DOHH2 (cell line): ENCODE results near the gene GINS3.

Experiments
- H3F3A ChIP-seq: fragments of 200-600 bp; sonication (generic), shearing (Covaris generic); 2 replicates; pipeline ENCODE4 v1.6.0; 2016; ENCODE audit warnings: antibody characterized with exemption, mild to moderate bottlenecking; ENCODE audit not compliant: control insufficient read depth, insufficient read depth
- H3K27ac ChIP-seq: fragments of 200-600 bp; sonication (generic); 2 replicates; pipeline ENCODE4 v1.5.1; 2014; ENCODE audit warnings: low read depth, mild to moderate bottlenecking, low read length, moderate library complexity
- H3K27me3 ChIP-seq: fragments of 200-600 bp; sonication (generic); 2 replicates; pipeline ENCODE4 v1.6.1; 2014; ENCODE audit warnings: mild to moderate bottlenecking, low read length, mixed read lengths; ENCODE audit not compliant: control insufficient read depth
- H3K36me3 ChIP-seq: fragments of 200-600 bp; sonication (generic); 2 replicates; pipeline ENCODE4 v1.6.1; 2014; ENCODE audit warnings: mild to moderate bottlenecking, low read length, moderate library complexity, mixed read lengths; ENCODE audit not compliant: control insufficient read depth
- H3K4me1 ChIP-seq: fragments of 200-600 bp; sonication (generic); 2 replicates; pipeline ENCODE4 v1.6.1; 2014; ENCODE audit warnings: mild to moderate bottlenecking, low read length, mixed read lengths; ENCODE audit not compliant: control insufficient read depth
- H3K4me2 ChIP-seq: fragments of 200-600 bp; sonication (generic); 2 replicates; pipeline ENCODE4 v1.6.0; 2014; ENCODE audit warnings: mild to moderate bottlenecking, low read length, moderate library complexity
- H3K4me3 ChIP-seq: fragments of 200-600 bp; sonication (generic); 2 replicates; pipeline ENCODE4 v1.5.1; 2014; ENCODE audit warnings: mild to moderate bottlenecking, low read length, mixed read lengths
- H3K79me2 ChIP-seq: fragments of 200-600 bp; sonication (generic); 2 replicates; pipeline ENCODE4 v1.6.1; 2014; ENCODE audit warnings: mild to moderate bottlenecking, low read length, mixed read lengths; ENCODE audit not compliant: control insufficient read depth
- H3K9me2 ChIP-seq: fragments of 200-600 bp; sonication (generic); replicated peaks from 2 replicates; pipeline ENCODE4 v1.6.1; 2014; ENCODE audit warnings: mild to moderate bottlenecking, low read length, mixed read lengths; ENCODE audit not compliant: control insufficient read depth
- H3K9me3 ChIP-seq: fragments of 200-600 bp; sonication (generic); 2 replicates; pipeline ENCODE4 v1.6.1; 2014; ENCODE audit warnings: antibody characterized with exemption, low read length, mixed read lengths; ENCODE audit not compliant: control insufficient read depth, insufficient read depth
- H4K20me1 ChIP-seq: fragments of 200-600 bp; sonication (generic); 2 replicates; pipeline ENCODE4 v1.6.0; 2014; ENCODE audit warnings: low read depth, mild to moderate bottlenecking, antibody characterized with exemption, low read length, moderate library complexity; ENCODE audit not compliant: control insufficient read depth, insufficient read depth
- EZH2phosphoT487 ChIP-seq: fragments of 200-600 bp; sonication (generic); IDR thresholded peaks from 2 replicates; pipeline ENCODE4 v1.6.1; 2017; ENCODE audit warnings: borderline replicate concordance, mild to moderate bottlenecking, antibody characterized with exemption, low read length, moderate library complexity, mixed read lengths
- TF ChIP-seq, protein P1 (sequence below): fragments of 200-600 bp; sonication (generic); IDR thresholded peaks from one replicate; pipeline ENCODE4 v1.5.1; 2014; ENCODE audit warnings: antibody characterized with exemption, mild to moderate bottlenecking, low read depth, low read length; ENCODE audit not compliant: poor library complexity, severe bottlenecking

GINS3 gene

DNA sequence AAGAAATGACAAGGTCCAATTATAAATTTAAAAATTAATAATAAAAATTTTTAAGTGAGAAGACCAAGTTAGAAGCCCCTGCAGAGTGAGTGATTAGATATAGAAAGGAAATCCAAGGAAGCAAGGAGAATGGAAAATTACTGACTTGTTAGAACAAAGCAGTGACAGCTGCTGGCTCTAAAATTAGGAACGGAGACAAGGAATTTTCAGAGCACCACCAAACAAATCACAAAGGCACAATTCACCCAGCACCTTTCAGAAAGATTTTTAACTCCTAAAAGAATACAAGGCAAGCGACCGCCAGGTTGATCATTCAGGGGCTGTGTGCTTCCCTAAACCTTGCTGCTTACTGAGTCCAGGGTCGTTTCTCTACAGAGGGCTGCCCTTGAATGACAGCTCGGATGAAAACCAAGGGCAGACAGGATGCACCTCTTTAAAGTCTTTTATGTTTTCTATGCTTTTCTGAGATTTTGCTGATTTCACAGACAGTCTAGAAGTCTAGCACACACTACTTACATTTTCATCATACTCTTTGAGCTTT, 45.4 kb upstream of the GINS3 start:
- H3K4me2 ChIP-seq = no peak overlapping the region
- H3K27me3 ChIP-seq = peaks cover 11% of the 10 kb centered on the region; the same call in 1 of the 2 replicates
- H3K27ac ChIP-seq = no peak overlapping the region
- no peak overlapping the region for H3K4me3 ChIP-seq
- H3K9me3 ChIP-seq = no peaks in the 10 kb centered on the region
- no peaks in the 10 kb centered on the region for H3K79me2 ChIP-seq
- H4K20me1 ChIP-seq = no peaks in the 10 kb centered on the region
- no peak for TF ChIP-seq EZH2phosphoT487
- TF ChIP-seq, protein P1, sequence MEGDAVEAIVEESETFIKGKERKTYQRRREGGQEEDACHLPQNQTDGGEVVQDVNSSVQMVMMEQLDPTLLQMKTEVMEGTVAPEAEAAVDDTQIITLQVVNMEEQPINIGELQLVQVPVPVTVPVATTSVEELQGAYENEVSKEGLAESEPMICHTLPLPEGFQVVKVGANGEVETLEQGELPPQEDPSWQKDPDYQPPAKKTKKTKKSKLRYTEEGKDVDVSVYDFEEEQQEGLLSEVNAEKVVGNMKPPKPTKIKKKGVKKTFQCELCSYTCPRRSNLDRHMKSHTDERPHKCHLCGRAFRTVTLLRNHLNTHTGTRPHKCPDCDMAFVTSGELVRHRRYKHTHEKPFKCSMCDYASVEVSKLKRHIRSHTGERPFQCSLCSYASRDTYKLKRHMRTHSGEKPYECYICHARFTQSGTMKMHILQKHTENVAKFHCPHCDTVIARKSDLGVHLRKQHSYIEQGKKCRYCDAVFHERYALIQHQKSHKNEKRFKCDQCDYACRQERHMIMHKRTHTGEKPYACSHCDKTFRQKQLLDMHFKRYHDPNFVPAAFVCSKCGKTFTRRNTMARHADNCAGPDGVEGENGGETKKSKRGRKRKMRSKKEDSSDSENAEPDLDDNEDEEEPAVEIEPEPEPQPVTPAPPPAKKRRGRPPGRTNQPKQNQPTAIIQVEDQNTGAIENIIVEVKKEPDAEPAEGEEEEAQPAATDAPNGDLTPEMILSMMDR = no peak
- H3K36me3 ChIP-seq = no peaks in the 10 kb centered on the region
- no peaks in the 10 kb centered on the region for H3K9me2 ChIP-seq
- H3K4me1 ChIP-seq = peaks cover 21% of the 10 kb centered on the region
- no peaks in the 10 kb centered on the region; the same call in 1 of the 2 replicates for H3F3A ChIP-seq

DNA sequence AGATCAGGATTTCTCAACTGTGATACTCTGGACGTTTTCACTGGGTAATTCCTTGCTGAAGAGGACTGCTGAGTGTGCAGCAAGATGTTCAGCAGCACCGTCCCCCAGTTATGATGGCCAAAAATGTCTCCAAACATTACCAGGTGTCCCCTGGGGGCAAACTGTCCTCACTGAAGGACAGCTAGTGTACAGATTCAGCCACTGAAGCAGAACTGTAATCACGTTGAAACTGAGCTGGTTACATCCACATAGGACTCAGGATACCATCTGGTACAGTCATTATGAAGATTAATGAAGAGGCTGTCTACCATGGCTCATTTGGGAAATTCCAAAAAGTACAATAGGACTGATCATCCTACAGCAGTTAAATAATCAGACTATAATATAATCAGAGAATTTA, 43.3 kb upstream of the GINS3 start:
- H3K9me2 ChIP-seq = no peaks in the 10 kb centered on the region
- H3K36me3 ChIP-seq = no peaks in the 10 kb centered on the region
- TF ChIP-seq, protein P1 = no peak
- no peak for TF ChIP-seq EZH2phosphoT487
- no peak overlapping the region for H3K4me3 ChIP-seq
- no peaks in the 10 kb centered on the region for H4K20me1 ChIP-seq
- H3K4me1 ChIP-seq = peaks cover 16% of the 10 kb centered on the region
- H3F3A ChIP-seq = no peaks in the 10 kb centered on the region; the same call in 1 of the 2 replicates
- no peak overlapping the region for H3K4me2 ChIP-seq
- no peaks in the 10 kb centered on the region for H3K79me2 ChIP-seq
- H3K27me3 ChIP-seq = peaks cover 11% of the 10 kb centered on the region; the same call in 1 of the 2 replicates
- no peaks in the 10 kb centered on the region for H3K9me3 ChIP-seq
- H3K27ac ChIP-seq = no peak overlapping the region

DNA sequence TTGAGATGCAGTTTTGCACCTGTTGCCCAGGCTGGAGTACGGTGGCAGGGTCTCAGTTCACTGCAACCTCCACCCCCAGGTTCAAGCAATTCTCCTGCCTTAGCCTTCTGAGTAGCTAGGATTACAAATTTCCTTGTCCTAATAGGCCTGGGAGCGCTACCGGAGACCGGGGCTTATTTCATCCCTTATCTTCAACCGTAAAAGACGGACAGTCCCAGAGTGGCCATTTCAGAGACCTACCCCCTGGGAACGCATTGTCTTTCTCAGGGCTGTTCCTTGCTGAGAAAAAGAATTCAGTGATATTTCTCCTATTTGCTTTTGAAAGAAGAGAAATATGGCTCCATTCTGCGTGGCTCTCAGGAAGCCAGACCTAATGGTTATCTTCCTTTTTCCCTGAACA, 39.6 kb upstream of the GINS3 start:
- H3K4me3 ChIP-seq = no peak overlapping the region
- H3K9me3 ChIP-seq = no peaks in the 10 kb centered on the region
- H4K20me1 ChIP-seq = no peaks in the 10 kb centered on the region
- no peaks in the 10 kb centered on the region for H3K36me3 ChIP-seq
- TF ChIP-seq, protein P1 = no peak
- no peak for TF ChIP-seq EZH2phosphoT487
- H3F3A ChIP-seq = no peaks in the 10 kb centered on the region
- no peak overlapping the region for H3K27ac ChIP-seq
- no peaks in the 10 kb centered on the region for H3K9me2 ChIP-seq
- H3K4me2 ChIP-seq = no peak overlapping the region
- peaks cover 11% of the 10 kb centered on the region; the same call in 1 of the 2 replicates for H3K27me3 ChIP-seq
- H3K4me1 ChIP-seq = peaks cover 11% of the 10 kb centered on the region
- no peaks in the 10 kb centered on the region for H3K79me2 ChIP-seq
